ENCODE data around the gene RNF215. TPM values are rescaled to one million over a fixed set of nuclear protein-coding genes. Genes with fewer than 3 reads are reported as not detected.
"Not testable (repeated sequence)": the region's sequence is repeated elsewhere in the genome, so short reads cannot be mapped to it uniquely, and the experiment has no call there.

Gene RNF215
- total RNA-seq, 3 donors from 2014 or later: 13.3 to 15.4 (median 14.0) TPM

GRCh38 chr22:30340911-30341685 lies 46.1 kb downstream of the RNF215 start:
- intact Hi-C loops (cut with DNase I; ENCODE audit: low total_unique reads): no loop called here
- Histone ChIP-seq H3K4me3 (no peak overlapping the region), H3K36me3 (peaks cover 27% of the 10 kb centered on the region)

GRCh38 chr22:30338802-30339201 lies 48.4 kb downstream of the RNF215 start:
- no peak for DNase-seq (ENCODE audit: low spot score in 2 of 2)
- H3K4me1 ChIP-seq: peaks cover 4% of the 10 kb centered on the region in 2 donors
- H3K4me3 ChIP-seq: no peak overlapping the region
- no peak overlapping the region for H3K27ac ChIP-seq
- no peaks in the 10 kb centered on the region for H3K9me3 ChIP-seq
- TF ChIP-seq POLR2A (IDR thresholded peaks at IDR 0.05) (no peak), CTCF (IDR thresholded peaks at IDR 0.05) (no peak), POLR2AphosphoS5 (IDR thresholded peaks at IDR 0.05) (no peak)
- intact Hi-C loops (cut with DNase I; ENCODE audit: low total_unique reads): no loop called here
- peaks cover 27% of the 10 kb centered on the region for H3K36me3 ChIP-seq
- no peaks in the 10 kb centered on the region for H3K27me3 ChIP-seq

More at GRCh38 chr22:30340911-30341685, 46.1 kb downstream of the RNF215 start:
- H3K27me3 ChIP-seq: no peaks in the 10 kb centered on the region
- H3K9me3 ChIP-seq: no peaks in the 10 kb centered on the region
- H3K27ac ChIP-seq: peak overlapping the region; percentile 64 to 69
- H3K4me1 ChIP-seq: peaks cover 4% of the 10 kb centered on the region in 2 donors
- peak in 1 of 2 donors; percentile 61 for DNase-seq (ENCODE audit: low spot score in 2 of 2)
- TF ChIP-seq POLR2A (IDR thresholded peaks at IDR 0.05) (no peak), CTCF (IDR thresholded peaks at IDR 0.05) (no peak), POLR2AphosphoS5 (IDR thresholded peaks at IDR 0.05) (no peak)

GRCh38 chr22:30338341-30338740 lies 48.9 kb downstream of the RNF215 start:
- peaks cover 27% of the 10 kb centered on the region for H3K36me3 ChIP-seq

GRCh38 chr22:30337461-30337778 lies 49.8 kb downstream of the RNF215 start:
- Histone ChIP-seq H3K9me3 (no peaks in the 10 kb centered on the region), H3K27ac (no peak overlapping the region), H3K4me3 (no peak overlapping the region), H3K36me3 (peaks cover 27% of the 10 kb centered on the region), H3K27me3 (no peaks in the 10 kb centered on the region), H3K4me1 (peaks cover 4 to 12% of the 10 kb centered on the region in 2 donors)
- no peak for DNase-seq (ENCODE audit: low spot score in 2 of 2)
- TF ChIP-seq POLR2AphosphoS5 (IDR thresholded peaks at IDR 0.05) (no peak), CTCF (IDR thresholded peaks at IDR 0.05) (no peak), POLR2A (IDR thresholded peaks at IDR 0.05) (no peak)
- intact Hi-C loops (cut with DNase I; ENCODE audit: low total_unique reads): no loop called here

More at GRCh38 chr22:30338341-30338740, 48.9 kb downstream of the RNF215 start:
- H3K4me3 ChIP-seq; H3K9me3 ChIP-seq; DNase-seq (ENCODE audit: low spot score in 2 of 2); H3K27ac ChIP-seq; H3K27me3 ChIP-seq; H3K4me1 ChIP-seq; intact Hi-C loops (cut with DNase I; ENCODE audit: low total_unique reads): not testable (repeated sequence)

GRCh38 chr22:30336752-30337460 lies 50.3 kb downstream of the RNF215 start:
- intact Hi-C loops (cut with DNase I; ENCODE audit: low total_unique reads): no loop called here
- Histone ChIP-seq H3K27me3 (no peaks in the 10 kb centered on the region), H3K9me3 (no peaks in the 10 kb centered on the region), H3K4me3 (no peak overlapping the region), H3K36me3 (peaks cover 27% of the 10 kb centered on the region), H3K4me1 (peaks cover 4 to 12% of the 10 kb centered on the region in 2 donors), H3K27ac (no peak overlapping the region)
- no peak for DNase-seq (ENCODE audit: low spot score in 2 of 2)
- TF ChIP-seq CTCF (IDR thresholded peaks at IDR 0.05) (no peak), POLR2A (IDR thresholded peaks at IDR 0.05) (no peak), POLR2AphosphoS5 (IDR thresholded peaks at IDR 0.05) (no peak)

All from breast epithelium (tissue), 4 donors.